IPS-18a (cell line): ENCODE data around the gene ATP1A2.

ENCODE experiments used
- H3K27ac ChIP-seq: one replicate; pipeline ENCODE4 v1.5.1; 2013; ENCODE audit warnings: low read length
- H3K27me3 ChIP-seq: one replicate; pipeline ENCODE4 v1.6.1; 2013; ENCODE audit warnings: mild to moderate bottlenecking, low read length; ENCODE audit not compliant: control insufficient read depth, insufficient read depth
- H3K36me3 ChIP-seq: one replicate; pipeline ENCODE4 v1.6.1; 2013; ENCODE audit warnings: low read depth, low read length; ENCODE audit not compliant: control insufficient read depth
- H3K4me1 ChIP-seq: one replicate; pipeline ENCODE4 v1.6.1; 2013; ENCODE audit warnings: low read depth, low read length; ENCODE audit not compliant: control insufficient read depth
- H3K4me3 ChIP-seq: one replicate; pipeline ENCODE4 v1.5.1; 2013; ENCODE audit warnings: low read length
- H3K9ac ChIP-seq: one replicate; pipeline ENCODE4 v1.6.1; 2013; ENCODE audit warnings: mild to moderate bottlenecking, low read length, moderate library complexity
- H3K9me3 ChIP-seq: one replicate; pipeline ENCODE4 v1.6.1; 2013; ENCODE audit warnings: low read depth, low read length; ENCODE audit not compliant: control insufficient read depth

Gene ATP1A2

DNA sequence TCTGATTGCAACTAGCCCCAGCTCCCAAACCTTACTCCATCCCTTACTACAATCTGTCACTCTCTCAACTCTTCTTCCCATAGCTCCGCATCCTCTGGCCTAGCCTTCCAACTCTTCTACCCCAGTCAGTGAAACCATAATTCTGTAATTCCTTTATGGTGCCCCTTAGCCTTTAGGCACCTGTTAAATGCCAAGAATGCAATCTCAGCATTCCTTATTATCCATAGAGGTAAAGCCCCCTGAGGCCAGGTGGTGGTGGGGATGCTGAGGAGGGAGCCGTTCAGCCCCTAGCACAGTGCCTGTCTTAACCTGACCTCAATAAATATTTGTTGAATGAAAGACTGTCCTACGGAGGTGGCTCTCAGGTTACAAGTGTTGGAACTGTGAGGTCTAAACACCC lies 14.0 kb downstream of the ATP1A2 start:
- Histone ChIP-seq H3K9me3 (no peaks in the 10 kb centered on the region), H3K4me1 (no peaks in the 10 kb centered on the region), H3K27me3 (no peaks in the 10 kb centered on the region), H3K9ac (no peak overlapping the region), H3K27ac (no peak overlapping the region), H3K4me3 (no peak overlapping the region), H3K36me3 (peaks cover 76% of the 10 kb centered on the region)

DNA sequence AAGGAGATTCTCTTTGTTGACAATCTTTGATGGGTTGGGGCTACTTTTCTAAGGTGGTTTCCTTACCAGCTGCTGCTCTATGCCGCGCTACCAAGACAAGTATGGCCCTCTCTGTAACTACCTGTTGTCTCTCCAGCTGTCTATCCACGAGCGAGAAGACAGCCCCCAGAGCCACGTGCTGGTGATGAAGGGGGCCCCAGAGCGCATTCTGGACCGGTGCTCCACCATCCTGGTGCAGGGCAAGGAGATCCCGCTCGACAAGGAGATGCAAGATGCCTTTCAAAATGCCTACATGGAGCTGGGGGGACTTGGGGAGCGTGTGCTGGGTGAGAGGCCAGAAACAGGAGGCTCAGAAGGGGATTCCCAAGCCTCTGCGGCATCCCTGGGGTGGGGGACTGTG lies 14.4 kb downstream of the ATP1A2 start:
- Histone ChIP-seq H3K4me1 (no peaks in the 10 kb centered on the region), H3K27me3 (no peaks in the 10 kb centered on the region), H3K9me3 (no peaks in the 10 kb centered on the region), H3K4me3 (no peak overlapping the region), H3K9ac (no peak overlapping the region), H3K36me3 (peaks cover 76% of the 10 kb centered on the region), H3K27ac (no peak overlapping the region)

DNA sequence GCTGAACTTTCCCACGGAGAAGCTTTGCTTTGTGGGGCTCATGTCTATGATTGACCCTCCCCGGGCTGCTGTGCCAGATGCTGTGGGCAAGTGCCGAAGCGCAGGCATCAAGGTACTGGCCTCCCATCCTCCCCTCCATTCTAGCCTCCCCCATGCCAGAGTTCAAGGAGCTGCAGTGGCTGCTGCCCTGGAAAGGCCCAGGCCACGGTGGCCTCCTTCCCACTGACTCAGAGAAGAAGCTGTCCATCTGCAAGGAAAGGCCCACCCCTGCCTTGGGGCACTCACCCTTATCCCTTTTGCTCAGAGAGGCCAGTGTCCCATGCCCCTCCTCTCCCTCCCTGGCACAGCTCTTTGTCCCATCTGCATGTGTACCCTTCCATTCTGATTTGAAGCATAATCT lies 14.9 kb downstream of the ATP1A2 start:
- no peak overlapping the region for H3K4me3 ChIP-seq
- no peaks in the 10 kb centered on the region for H3K27me3 ChIP-seq
- H3K9ac ChIP-seq = no peak overlapping the region
- H3K9me3 ChIP-seq = no peaks in the 10 kb centered on the region
- H3K36me3 ChIP-seq = peaks cover 76% of the 10 kb centered on the region
- no peak overlapping the region for H3K27ac ChIP-seq
- H3K4me1 ChIP-seq = no peaks in the 10 kb centered on the region

DNA sequence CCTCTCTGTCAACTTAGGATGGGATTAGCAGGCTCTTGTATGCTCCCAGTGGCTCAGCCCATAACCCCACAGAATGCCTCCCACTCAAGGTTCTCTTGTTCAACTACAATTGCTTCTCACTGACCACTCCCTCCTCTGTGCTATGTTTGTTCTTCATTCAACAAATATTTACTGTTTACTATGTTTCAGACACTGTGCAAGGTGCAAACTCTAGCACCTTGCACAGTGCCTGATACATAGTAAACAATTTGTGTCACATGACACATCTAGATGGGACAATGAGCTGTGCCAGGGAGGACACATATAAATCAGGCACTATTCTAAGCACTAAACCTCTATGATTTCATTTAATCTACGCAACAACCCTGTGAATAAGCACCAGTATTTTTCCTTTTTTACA lies 15.4 kb downstream of the ATP1A2 start:
- H3K27me3 ChIP-seq = no peaks in the 10 kb centered on the region
- peaks cover 76% of the 10 kb centered on the region for H3K36me3 ChIP-seq
- H3K4me3 ChIP-seq = no peak overlapping the region
- no peak overlapping the region for H3K27ac ChIP-seq
- H3K9me3 ChIP-seq = no peaks in the 10 kb centered on the region
- H3K4me1 ChIP-seq = no peaks in the 10 kb centered on the region
- H3K9ac ChIP-seq = no peak overlapping the region

DNA sequence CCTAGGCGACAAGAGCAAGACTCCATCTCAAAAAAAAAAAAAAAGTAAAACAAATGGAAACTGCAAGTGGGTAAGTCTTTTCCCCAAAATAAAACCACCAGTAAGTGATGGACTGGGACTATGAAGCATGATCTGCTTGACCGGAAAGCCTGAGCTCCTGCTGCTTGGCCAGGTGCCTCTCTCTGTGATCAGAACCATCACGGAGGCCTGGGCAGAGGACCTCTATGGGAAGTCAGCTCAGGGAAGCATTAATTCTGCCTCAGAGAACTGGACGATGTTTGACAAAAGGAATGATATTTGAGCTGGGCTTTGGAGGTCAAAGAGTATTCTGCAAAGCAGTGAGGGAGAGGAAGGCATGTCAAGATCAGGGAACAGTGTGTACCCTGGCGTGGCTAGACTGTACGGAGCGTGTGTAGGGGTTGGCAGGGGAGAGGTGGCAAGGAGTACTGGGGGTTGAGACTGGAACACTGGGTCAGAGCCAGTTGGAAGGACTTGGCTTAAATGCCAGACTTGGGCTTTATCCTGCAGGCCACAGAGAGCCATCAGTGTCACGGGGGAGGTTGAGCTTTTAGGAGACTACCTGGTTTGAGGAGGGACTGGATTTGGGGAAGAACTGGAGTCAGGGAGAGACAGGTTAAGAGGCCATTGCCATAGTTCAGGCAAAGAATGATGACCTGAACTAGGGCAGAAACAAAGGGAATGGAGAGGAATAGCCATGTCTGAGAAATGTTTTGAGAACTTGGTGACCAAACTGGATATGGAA lies 16.4 kb downstream of the ATP1A2 start:
- no peaks in the 10 kb centered on the region for H3K27me3 ChIP-seq
- no peak overlapping the region for H3K9ac ChIP-seq
- peaks cover 77% of the 10 kb centered on the region for H3K36me3 ChIP-seq
- H3K4me3 ChIP-seq = no peak overlapping the region
- H3K27ac ChIP-seq = no peak overlapping the region
- no peaks in the 10 kb centered on the region for H3K4me1 ChIP-seq
- no peaks in the 10 kb centered on the region for H3K9me3 ChIP-seq

DNA sequence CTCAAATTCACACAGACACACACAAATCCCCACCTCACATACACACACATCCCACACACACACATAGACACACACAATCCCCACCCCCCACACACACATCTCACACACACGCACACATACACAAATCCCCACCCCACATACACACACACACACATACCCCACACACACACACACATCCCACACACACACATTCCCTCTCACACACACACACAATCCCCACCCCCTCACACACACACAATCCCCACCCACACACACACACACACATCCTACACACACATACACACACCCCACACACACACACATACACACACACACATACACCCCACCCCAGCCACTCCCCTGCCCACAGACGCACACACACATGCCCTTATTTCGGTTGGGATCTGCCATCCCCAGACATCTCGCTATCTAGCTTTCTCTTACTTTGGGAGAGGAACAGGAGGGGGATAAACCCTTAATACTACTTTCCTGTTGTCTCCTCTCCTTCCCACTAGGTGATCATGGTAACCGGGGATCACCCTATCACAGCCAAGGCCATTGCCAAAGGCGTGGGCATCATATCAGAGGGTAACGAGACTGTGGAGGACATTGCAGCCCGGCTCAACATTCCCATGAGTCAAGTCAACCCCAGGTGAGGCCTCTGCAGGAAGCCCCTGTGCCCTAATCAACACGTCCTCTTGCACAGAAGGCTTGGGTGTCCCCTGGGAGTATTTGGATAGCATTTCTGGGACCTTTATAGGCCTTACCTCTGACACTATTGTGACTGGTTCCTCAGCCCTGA lies 18.6 kb downstream of the ATP1A2 start:
- H3K36me3 ChIP-seq = peaks cover 77% of the 10 kb centered on the region
- no peaks in the 10 kb centered on the region for H3K27me3 ChIP-seq
- no peak overlapping the region for H3K4me3 ChIP-seq
- H3K9me3 ChIP-seq = no peaks in the 10 kb centered on the region
- H3K27ac ChIP-seq = no peak overlapping the region
- no peak overlapping the region for H3K9ac ChIP-seq
- H3K4me1 ChIP-seq = no peaks in the 10 kb centered on the region

DNA sequence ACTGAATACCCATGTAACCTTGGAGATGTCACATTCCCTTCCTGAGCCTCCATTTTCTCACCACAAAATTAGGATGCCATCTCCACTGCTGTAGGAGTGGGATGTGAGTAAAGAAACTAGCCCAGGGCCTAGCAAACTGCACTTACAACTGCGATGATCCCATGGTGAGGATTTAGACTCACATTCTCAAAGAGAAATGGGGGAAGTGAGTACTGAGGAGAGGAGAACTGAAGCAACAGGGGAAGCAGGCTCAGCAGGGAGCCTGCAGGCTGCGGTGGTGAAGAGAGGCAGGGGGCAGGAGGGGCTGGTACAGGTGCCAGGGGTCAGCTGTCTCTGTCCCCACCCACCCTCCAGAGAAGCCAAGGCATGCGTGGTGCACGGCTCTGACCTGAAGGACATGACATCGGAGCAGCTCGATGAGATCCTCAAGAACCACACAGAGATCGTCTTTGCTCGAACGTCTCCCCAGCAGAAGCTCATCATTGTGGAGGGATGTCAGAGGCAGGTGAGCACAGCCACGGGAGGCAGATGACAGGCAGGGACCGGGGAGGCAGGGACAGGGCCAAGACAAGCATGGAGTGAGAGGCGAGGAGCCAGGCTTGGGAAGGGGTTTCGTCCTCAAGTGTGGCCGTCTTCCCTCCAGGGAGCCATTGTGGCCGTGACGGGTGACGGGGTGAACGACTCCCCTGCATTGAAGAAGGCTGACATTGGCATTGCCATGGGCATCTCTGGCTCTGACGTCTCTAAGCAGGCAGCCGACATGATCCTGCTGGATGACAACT lies 19.4 kb downstream of the ATP1A2 start:
- Histone ChIP-seq H3K9ac (no peak overlapping the region), H3K27me3 (no peaks in the 10 kb centered on the region), H3K9me3 (no peaks in the 10 kb centered on the region), H3K4me3 (no peak overlapping the region), H3K4me1 (no peaks in the 10 kb centered on the region), H3K36me3 (peaks cover 77% of the 10 kb centered on the region), H3K27ac (no peak overlapping the region)

DNA sequence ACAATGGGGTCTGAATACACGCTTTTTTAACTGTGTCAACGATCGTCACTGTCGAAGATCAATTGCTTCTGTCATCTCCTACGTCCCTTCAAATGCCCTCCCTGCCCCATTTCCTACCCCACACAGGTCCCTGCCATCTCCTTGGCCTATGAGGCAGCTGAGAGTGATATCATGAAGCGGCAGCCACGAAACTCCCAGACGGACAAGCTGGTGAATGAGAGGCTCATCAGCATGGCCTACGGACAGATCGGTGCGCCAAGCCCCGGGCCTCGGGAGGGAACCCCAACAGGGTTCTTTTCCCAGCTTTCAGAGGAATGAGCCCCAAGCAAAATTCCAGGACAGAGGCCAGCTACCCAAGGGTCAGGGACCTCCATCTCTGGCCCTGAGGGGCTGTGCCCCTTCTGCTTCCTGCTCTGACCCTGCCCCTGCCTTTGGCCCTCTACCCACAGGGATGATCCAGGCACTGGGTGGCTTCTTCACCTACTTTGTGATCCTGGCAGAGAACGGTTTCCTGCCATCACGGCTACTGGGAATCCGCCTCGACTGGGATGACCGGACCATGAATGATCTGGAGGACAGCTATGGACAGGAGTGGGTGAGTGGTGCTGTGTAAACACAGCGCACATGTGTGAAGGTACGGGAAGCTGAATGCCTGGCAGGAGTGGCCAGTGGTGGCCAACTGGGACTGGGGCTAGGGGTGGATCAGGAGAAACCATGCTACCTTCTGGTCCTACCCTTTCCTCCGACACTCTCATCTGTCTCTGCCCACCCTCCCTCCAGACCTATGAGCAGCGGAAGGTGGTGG lies 20.8 kb downstream of the ATP1A2 start:
- no peaks in the 10 kb centered on the region for H3K4me1 ChIP-seq
- H3K27me3 ChIP-seq = no peaks in the 10 kb centered on the region
- H3K9ac ChIP-seq = no peak overlapping the region
- H3K9me3 ChIP-seq = no peaks in the 10 kb centered on the region
- H3K36me3 ChIP-seq = peaks cover 71% of the 10 kb centered on the region
- no peak overlapping the region for H3K27ac ChIP-seq
- H3K4me3 ChIP-seq = no peak overlapping the region

DNA sequence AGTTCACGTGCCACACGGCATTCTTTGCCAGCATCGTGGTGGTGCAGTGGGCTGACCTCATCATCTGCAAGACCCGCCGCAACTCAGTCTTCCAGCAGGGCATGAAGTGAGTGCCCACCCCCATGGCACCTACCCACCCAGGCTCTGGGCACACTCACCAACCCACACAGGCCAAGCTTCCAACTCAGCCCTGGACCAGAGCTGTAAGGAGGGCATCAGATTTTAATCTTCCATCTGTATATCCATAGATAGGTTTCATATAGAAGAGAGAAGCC lies 21.3 kb downstream of the ATP1A2 start:
- peaks cover 73% of the 10 kb centered on the region for H3K36me3 ChIP-seq
- no peak overlapping the region for H3K9ac ChIP-seq
- no peak overlapping the region for H3K27ac ChIP-seq
- no peaks in the 10 kb centered on the region for H3K9me3 ChIP-seq
- no peaks in the 10 kb centered on the region for H3K27me3 ChIP-seq
- no peaks in the 10 kb centered on the region for H3K4me1 ChIP-seq
- H3K4me3 ChIP-seq = no peak overlapping the region

DNA sequence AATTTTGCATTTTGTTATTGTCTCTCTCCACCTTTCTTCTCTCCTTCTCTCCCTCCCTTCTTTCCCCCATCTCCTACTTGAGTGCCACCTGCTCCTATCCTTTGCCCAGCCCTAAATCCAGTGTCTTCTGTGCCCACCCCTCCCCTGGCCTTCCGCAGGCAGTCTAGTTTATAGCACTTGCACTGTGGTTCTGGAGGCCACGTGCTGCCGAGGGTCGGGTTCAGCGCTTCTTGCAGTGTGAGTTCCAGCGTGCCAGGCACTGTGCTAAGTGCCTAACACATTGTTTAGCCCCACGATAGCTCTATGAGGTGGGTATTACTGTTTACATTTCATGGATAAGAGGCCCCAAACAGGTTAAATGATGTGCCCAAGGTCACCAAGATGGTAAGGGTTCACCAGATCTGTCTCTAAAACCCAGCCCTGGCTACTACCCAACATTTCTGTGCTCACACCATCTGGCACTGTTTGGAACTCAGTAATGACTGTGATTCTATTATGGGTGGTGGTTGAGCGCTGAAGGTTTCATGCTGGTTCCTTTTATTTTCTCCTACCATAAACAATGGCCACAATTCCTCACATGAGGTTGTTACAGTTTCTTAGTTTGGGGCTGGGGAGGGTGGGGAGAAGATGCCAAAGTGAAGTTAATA lies 21.8 kb downstream of the ATP1A2 start:
- no peaks in the 10 kb centered on the region for H3K9me3 ChIP-seq
- no peaks in the 10 kb centered on the region for H3K27me3 ChIP-seq
- H3K36me3 ChIP-seq = peaks cover 73% of the 10 kb centered on the region
- H3K9ac ChIP-seq = no peak overlapping the region
- H3K4me3 ChIP-seq = no peak overlapping the region
- no peak overlapping the region for H3K27ac ChIP-seq
- H3K4me1 ChIP-seq = no peaks in the 10 kb centered on the region

DNA sequence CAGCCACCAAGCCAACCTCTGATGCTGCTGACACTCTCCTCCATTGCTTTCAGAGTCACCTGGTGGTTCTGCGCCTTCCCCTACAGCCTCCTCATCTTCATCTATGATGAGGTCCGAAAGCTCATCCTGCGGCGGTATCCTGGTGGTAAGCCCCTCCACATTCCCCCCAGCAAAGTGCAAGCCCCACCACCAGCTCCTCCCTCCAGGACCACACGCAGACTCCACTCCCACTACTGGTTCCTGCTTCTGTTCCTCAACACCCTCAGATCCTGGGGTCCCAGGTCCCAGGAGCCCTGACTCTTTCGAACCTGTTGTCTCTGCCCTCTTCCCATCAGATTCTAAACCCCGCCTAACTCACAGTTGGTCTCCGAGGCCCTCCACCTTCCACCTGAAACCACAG lies 24.3 kb downstream of the ATP1A2 start:
- Histone ChIP-seq H3K27me3 (no peaks in the 10 kb centered on the region), H3K4me3 (no peak overlapping the region), H3K4me1 (peaks cover 3% of the 10 kb centered on the region), H3K9me3 (no peaks in the 10 kb centered on the region), H3K27ac (no peak overlapping the region), H3K36me3 (peaks cover 58% of the 10 kb centered on the region), H3K9ac (no peak overlapping the region)
